ENCODE results near the gene CENPK.

- TF ChIP-seq, protein P1, sequence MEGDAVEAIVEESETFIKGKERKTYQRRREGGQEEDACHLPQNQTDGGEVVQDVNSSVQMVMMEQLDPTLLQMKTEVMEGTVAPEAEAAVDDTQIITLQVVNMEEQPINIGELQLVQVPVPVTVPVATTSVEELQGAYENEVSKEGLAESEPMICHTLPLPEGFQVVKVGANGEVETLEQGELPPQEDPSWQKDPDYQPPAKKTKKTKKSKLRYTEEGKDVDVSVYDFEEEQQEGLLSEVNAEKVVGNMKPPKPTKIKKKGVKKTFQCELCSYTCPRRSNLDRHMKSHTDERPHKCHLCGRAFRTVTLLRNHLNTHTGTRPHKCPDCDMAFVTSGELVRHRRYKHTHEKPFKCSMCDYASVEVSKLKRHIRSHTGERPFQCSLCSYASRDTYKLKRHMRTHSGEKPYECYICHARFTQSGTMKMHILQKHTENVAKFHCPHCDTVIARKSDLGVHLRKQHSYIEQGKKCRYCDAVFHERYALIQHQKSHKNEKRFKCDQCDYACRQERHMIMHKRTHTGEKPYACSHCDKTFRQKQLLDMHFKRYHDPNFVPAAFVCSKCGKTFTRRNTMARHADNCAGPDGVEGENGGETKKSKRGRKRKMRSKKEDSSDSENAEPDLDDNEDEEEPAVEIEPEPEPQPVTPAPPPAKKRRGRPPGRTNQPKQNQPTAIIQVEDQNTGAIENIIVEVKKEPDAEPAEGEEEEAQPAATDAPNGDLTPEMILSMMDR (conservative IDR thresholded peaks at IDR 0.05): no peak
- no peak for TF ChIP-seq EZH2 (IDR thresholded peaks at IDR 0.05; ENCODE audit: low read depth)
Observed at GRCh38 chr5:65508978-65509377, 54.0 kb downstream of the CENPK start.
